ENCODE measurements around the gene ETNPPL. TPM values are rescaled to one million over a fixed set of nuclear protein-coding genes. Genes with fewer than 3 reads are reported as not detected.

The ETNPPL gene
- polyA plus RNA-seq, result not detected

GRCh38 chr4:108762559-108763225, at the start of gene ETNPPL:
ETNPPL (minus strand) TSS chr4:108763053; CDS start chr4:108762898, 155 bp downstream.
- Mint-ChIP-seq H3K27me3 (peaks cover 32% of the 10 kb centered on the region), H3K4me1 (peaks cover 3 to 10% (median 6%) of the 10 kb centered on the region in 3 donors), H3K36me3 (no peaks in the 10 kb centered on the region), H3K9me3 (peaks cover 0 to 5% (median 4%) of the 10 kb centered on the region in 3 donors), H3K4me3 (peak within 1 kb of the TSS; percentile 2 to 91 (median 76)), H3K27ac (no peak within 1 kb of the TSS)

- Mint-ChIP-seq H3K4me1 (no peaks in the 10 kb centered on the region), H3K4me3 (no peak overlapping the region), H3K27ac (no peak overlapping the region), H3K27me3 (peaks cover 3% of the 10 kb centered on the region), H3K9me3 (peaks cover 0 to 4% (median 0%) of the 10 kb centered on the region in 3 donors), H3K36me3 (no peaks in the 10 kb centered on the region)
Observed at GRCh38 chr4:108811486-108811885, 48.6 kb upstream of the ETNPPL start.

- peaks cover 3% of the 10 kb centered on the region for H3K27me3 Mint-ChIP-seq
- H3K9me3 Mint-ChIP-seq, result peaks cover 0 to 4% (median 0%) of the 10 kb centered on the region in 3 donors
- no peaks in the 10 kb centered on the region for H3K36me3 Mint-ChIP-seq
- no peak overlapping the region for H3K27ac Mint-ChIP-seq
- no peaks in the 10 kb centered on the region for H3K4me1 Mint-ChIP-seq
- no peak overlapping the region for H3K4me3 Mint-ChIP-seq
Observed at GRCh38 chr4:108810087-108810486, 47.2 kb upstream of the ETNPPL start.

- Mint-ChIP-seq H3K27me3 (peaks cover 3% of the 10 kb centered on the region), H3K4me3 (no peak overlapping the region), H3K4me1 (no peaks in the 10 kb centered on the region), H3K36me3 (no peaks in the 10 kb centered on the region), H3K27ac (no peak overlapping the region), H3K9me3 (peaks cover 0 to 7% (median 0%) of the 10 kb centered on the region in 3 donors)
Observed at GRCh38 chr4:108804648-108805273, 41.9 kb upstream of the ETNPPL start.

- Mint-ChIP-seq H3K36me3 (no peaks in the 10 kb centered on the region), H3K4me1 (no peaks in the 10 kb centered on the region), H3K4me3 (no peak overlapping the region), H3K9me3 (peaks cover 0 to 4% (median 0%) of the 10 kb centered on the region in 3 donors), H3K27ac (peak overlapping the region in 1 of 3 donors; percentile 51), H3K27me3 (no peaks in the 10 kb centered on the region)
Observed at GRCh38 chr4:108799306-108799705, 36.5 kb upstream of the ETNPPL start.

- Mint-ChIP-seq H3K27me3 (no peaks in the 10 kb centered on the region), H3K36me3 (no peaks in the 10 kb centered on the region), H3K4me3 (no peak overlapping the region), H3K4me1 (no peaks in the 10 kb centered on the region), H3K27ac (no peak overlapping the region), H3K9me3 (no peaks in the 10 kb centered on the region)
Observed at GRCh38 chr4:108796173-108796572, 33.3 kb upstream of the ETNPPL start.

- Mint-ChIP-seq H3K4me1 (no peaks in the 10 kb centered on the region), H3K4me3 (no peak overlapping the region), H3K27ac (no peak overlapping the region), H3K36me3 (no peaks in the 10 kb centered on the region), H3K27me3 (no peaks in the 10 kb centered on the region), H3K9me3 (no peaks in the 10 kb centered on the region)
Observed at GRCh38 chr4:108795733-108796132, 32.9 kb upstream of the ETNPPL start.

GRCh38 chr4:108794136-108794535, 31.3 kb upstream of the ETNPPL start:
- Mint-ChIP-seq H3K4me3 (no peak overlapping the region), H3K27ac (no peak overlapping the region), H3K4me1 (no peaks in the 10 kb centered on the region), H3K36me3 (no peaks in the 10 kb centered on the region), H3K27me3 (no peaks in the 10 kb centered on the region), H3K9me3 (no peaks in the 10 kb centered on the region)

- Mint-ChIP-seq H3K27ac (no peak overlapping the region), H3K9me3 (no peaks in the 10 kb centered on the region), H3K36me3 (no peaks in the 10 kb centered on the region), H3K4me3 (no peak overlapping the region), H3K27me3 (no peaks in the 10 kb centered on the region), H3K4me1 (no peaks in the 10 kb centered on the region)
Observed at GRCh38 chr4:108793415-108793814, 30.6 kb upstream of the ETNPPL start.

GRCh38 chr4:108788731-108789130, 25.9 kb upstream of the ETNPPL start:
- Mint-ChIP-seq H3K4me1 (no peaks in the 10 kb centered on the region), H3K27me3 (no peaks in the 10 kb centered on the region)

GRCh38 chr4:108787724-108788123, 24.9 kb upstream of the ETNPPL start:
- Mint-ChIP-seq H3K4me1 (no peaks in the 10 kb centered on the region), H3K27me3 (no peaks in the 10 kb centered on the region), H3K27ac (no peak overlapping the region), H3K4me3 (no peak overlapping the region), H3K36me3 (no peaks in the 10 kb centered on the region), H3K9me3 (no peaks in the 10 kb centered on the region)

More at GRCh38 chr4:108788731-108789130, 25.9 kb upstream of the ETNPPL start:
- peak overlapping the region in 1 of 4 donors; percentile 28 for H3K4me3 Mint-ChIP-seq
- no peaks in the 10 kb centered on the region for H3K36me3 Mint-ChIP-seq
- no peak overlapping the region for H3K27ac Mint-ChIP-seq
- H3K9me3 Mint-ChIP-seq, result no peaks in the 10 kb centered on the region

- H3K4me3 Mint-ChIP-seq, result no peak overlapping the region
- H3K4me1 Mint-ChIP-seq, result no peaks in the 10 kb centered on the region
- no peaks in the 10 kb centered on the region for H3K9me3 Mint-ChIP-seq
- peak overlapping the region in 1 of 3 donors; percentile 9 for H3K27ac Mint-ChIP-seq
- no peaks in the 10 kb centered on the region for H3K27me3 Mint-ChIP-seq
- H3K36me3 Mint-ChIP-seq, result no peaks in the 10 kb centered on the region
Observed at GRCh38 chr4:108787106-108787505, 24.3 kb upstream of the ETNPPL start.

- Mint-ChIP-seq H3K4me3 (peak overlapping the region in 2 of 4 donors; percentile 33 to 41), H3K4me1 (no peaks in the 10 kb centered on the region), H3K9me3 (no peaks in the 10 kb centered on the region), H3K27ac (no peak overlapping the region), H3K36me3 (no peaks in the 10 kb centered on the region), H3K27me3 (no peaks in the 10 kb centered on the region)
Observed at GRCh38 chr4:108786351-108786750, 23.5 kb upstream of the ETNPPL start.

GRCh38 chr4:108783665-108784463, 21.0 kb upstream of the ETNPPL start:
- no peaks in the 10 kb centered on the region for H3K36me3 Mint-ChIP-seq
- peaks cover 2% of the 10 kb centered on the region for H3K27me3 Mint-ChIP-seq
- H3K4me1 Mint-ChIP-seq, result no peaks in the 10 kb centered on the region
- no peak overlapping the region for H3K27ac Mint-ChIP-seq
- H3K9me3 Mint-ChIP-seq, result no peaks in the 10 kb centered on the region
- H3K4me3 Mint-ChIP-seq, result no peak overlapping the region

- H3K4me1 Mint-ChIP-seq, result no peaks in the 10 kb centered on the region
- H3K4me3 Mint-ChIP-seq, result no peak overlapping the region
- no peak overlapping the region for H3K27ac Mint-ChIP-seq
- peaks cover 4% of the 10 kb centered on the region for H3K27me3 Mint-ChIP-seq
- H3K9me3 Mint-ChIP-seq, result peaks cover 0 to 2% (median 0%) of the 10 kb centered on the region in 3 donors
- no peaks in the 10 kb centered on the region for H3K36me3 Mint-ChIP-seq
Observed at GRCh38 chr4:108779958-108780357, 17.1 kb upstream of the ETNPPL start.
